Activated CD4-positive, alpha-beta T cell treated with anti-CD3 and anti-CD28 coated beads, Interleukin-2, amount 10 ng/mL, durations not matched to agents 7 days and 5 days (primary cell): ENCODE results near the gene STMN1. TPM values are rescaled to one million over a fixed set of nuclear protein-coding genes. Genes with fewer than 3 reads are reported as not detected.

ENCODE experiments used
- CTCF ChIA-PET: fragments of 350-600 bp; sonication (Branson Sonifier 250); formaldehyde crosslinking; loops from one replicate; lab custom pipeline; 2021; ENCODE audit warnings: antibody characterized with exemption; lab: Charles Lee
- POLR2A ChIA-PET: fragments of 350-600 bp; sonication (Branson Sonifier 250); formaldehyde crosslinking; loops from one replicate; lab custom pipeline; 2021; ENCODE audit warnings: antibody characterized with exemption; lab: Charles Lee
- DNase-seq: peaks from one replicate; pipeline ENCODE4 v3.0.0-alpha.2; 2020
- H3K27ac Mint-ChIP-seq: one replicate; pipeline ENCODE4 v1.8.0; 2021; ENCODE audit warnings: mild to moderate bottlenecking, moderate library complexity, mixed read lengths
- H3K27me3 Mint-ChIP-seq: one replicate; pipeline ENCODE4 v1.8.0; 2021; ENCODE audit warnings: mixed read lengths
- H3K36me3 Mint-ChIP-seq: one replicate; pipeline ENCODE4 v1.8.0; 2021; ENCODE audit warnings: low read depth, mixed read lengths
- H3K4me1 Mint-ChIP-seq: one replicate; pipeline ENCODE4 v1.8.0; 2021; ENCODE audit warnings: mixed read lengths
- H3K4me3 Mint-ChIP-seq: one replicate; pipeline ENCODE4 v1.8.0; 2021; ENCODE audit warnings: mild to moderate bottlenecking, moderate library complexity, mixed read lengths
- H3K9me3 Mint-ChIP-seq: one replicate; pipeline ENCODE4 v1.8.0; 2021; ENCODE audit warnings: mixed read lengths
- total RNA-seq, 2 experiments: library from RNA; stranded (reverse); gene quantifications; one replicate each; pipeline ENCODE4 v1.2.3, GENCODE V29; 2021

Gene STMN1
- total RNA-seq, 2 experiments from 2014 or later = 800 to 1,022 TPM

- POLR2A ChIA-PET = no interaction called here
- no peak for DNase-seq
- CTCF ChIA-PET = interaction anchor here (2.3 kb wide), 1 partner anchor 10 kb away, joined by 19 read pairs; no protein-coding TSS in a partner anchor
- Mint-ChIP-seq H3K27ac (no peak overlapping the region), H3K4me1 (no peaks in the 10 kb centered on the region), H3K9me3 (no peaks in the 10 kb centered on the region), H3K36me3 (no peaks in the 10 kb centered on the region), H3K27me3 (no peaks in the 10 kb centered on the region), H3K4me3 (no peak overlapping the region)
Measured at GRCh38 chr1:25885602-25886001, 20.6 kb downstream of the STMN1 start.

GRCh38 chr1:25881266-25881665 is 25.0 kb downstream of the STMN1 start:
- no peaks in the 10 kb centered on the region for H3K4me1 Mint-ChIP-seq
- CTCF ChIA-PET = interaction anchor here (0.9 to 4.8 kb wide), 3 partner anchors 15 to 238 kb away, joined by 3 to 19 read pairs (median 4); no protein-coding TSS in a partner anchor
- no peak for DNase-seq
- H3K9me3 Mint-ChIP-seq = no peaks in the 10 kb centered on the region
- no peaks in the 10 kb centered on the region for H3K36me3 Mint-ChIP-seq
- H3K27me3 Mint-ChIP-seq = peaks cover 10% of the 10 kb centered on the region
- POLR2A ChIA-PET = no interaction called here
- no peak overlapping the region for H3K4me3 Mint-ChIP-seq
- no peak overlapping the region for H3K27ac Mint-ChIP-seq

GRCh38 chr1:25880518-25880917 is 25.7 kb downstream of the STMN1 start:
- H3K9me3 Mint-ChIP-seq = no peaks in the 10 kb centered on the region
- H3K4me1 Mint-ChIP-seq = peaks cover 2% of the 10 kb centered on the region
- peaks cover 15% of the 10 kb centered on the region for H3K27me3 Mint-ChIP-seq
- CTCF ChIA-PET = interaction anchor here (0.6 to 4.8 kb wide), 2 partner anchors 15 to 198 kb away, joined by 3 to 19 read pairs; no protein-coding TSS in a partner anchor
- DNase-seq = no peak
- H3K4me3 Mint-ChIP-seq = no peak overlapping the region
- POLR2A ChIA-PET = no interaction called here
- no peaks in the 10 kb centered on the region for H3K36me3 Mint-ChIP-seq
- no peak overlapping the region for H3K27ac Mint-ChIP-seq

GRCh38 chr1:25879675-25880074 is 26.5 kb downstream of the STMN1 start:
- POLR2A ChIA-PET = no interaction called here
- Mint-ChIP-seq H3K27ac (no peak overlapping the region), H3K9me3 (no peaks in the 10 kb centered on the region), H3K4me1 (peaks cover 8% of the 10 kb centered on the region), H3K27me3 (peaks cover 20% of the 10 kb centered on the region), H3K36me3 (no peaks in the 10 kb centered on the region), H3K4me3 (no peak overlapping the region)
- DNase-seq = no peak
- CTCF ChIA-PET = interaction anchor here (0.6 to 4.8 kb wide), 2 partner anchors 16 to 197 kb away, joined by 3 to 19 read pairs; no protein-coding TSS in a partner anchor

- Mint-ChIP-seq H3K36me3 (no peaks in the 10 kb centered on the region), H3K27me3 (peaks cover 20% of the 10 kb centered on the region), H3K9me3 (no peaks in the 10 kb centered on the region), H3K27ac (no peak overlapping the region), H3K4me1 (peaks cover 8% of the 10 kb centered on the region), H3K4me3 (no peak overlapping the region)
- DNase-seq = no peak
- CTCF ChIA-PET = interaction anchor here (1.2 to 4.8 kb wide), 2 partner anchors 17 to 66 kb away, joined by 3 to 19 read pairs; no protein-coding TSS in a partner anchor
- POLR2A ChIA-PET = no interaction called here
Measured at GRCh38 chr1:25878690-25879089, 27.5 kb downstream of the STMN1 start.

- CTCF ChIA-PET = interaction anchor here (1.0 kb wide), 1 partner anchor 9 kb away, joined by 3 read pairs; no protein-coding TSS in a partner anchor
- Mint-ChIP-seq H3K27ac (no peak overlapping the region), H3K4me3 (no peak overlapping the region), H3K36me3 (no peaks in the 10 kb centered on the region), H3K9me3 (no peaks in the 10 kb centered on the region), H3K4me1 (peaks cover 8% of the 10 kb centered on the region), H3K27me3 (peaks cover 20% of the 10 kb centered on the region)
- no peak for DNase-seq
- POLR2A ChIA-PET = no interaction called here
Measured at GRCh38 chr1:25877155-25877554, 29.1 kb downstream of the STMN1 start.

GRCh38 chr1:25876693-25877077 is 29.5 kb downstream of the STMN1 start:
- Mint-ChIP-seq H3K4me1 (peaks cover 8% of the 10 kb centered on the region), H3K27ac (no peak overlapping the region), H3K27me3 (peaks cover 20% of the 10 kb centered on the region), H3K9me3 (no peaks in the 10 kb centered on the region), H3K4me3 (no peak overlapping the region), H3K36me3 (no peaks in the 10 kb centered on the region)
- POLR2A ChIA-PET = interaction anchor here (0.6 kb wide), 1 partner anchor 293 kb away, joined by 6 read pairs; no protein-coding TSS in a partner anchor
- DNase-seq = no peak
- CTCF ChIA-PET = no interaction called here

GRCh38 chr1:25875856-25876692 is 30.1 kb downstream of the STMN1 start:
- Mint-ChIP-seq H3K36me3 (no peaks in the 10 kb centered on the region), H3K4me3 (peak overlapping the region; percentile 68), H3K4me1 (peaks cover 8% of the 10 kb centered on the region), H3K27ac (no peak overlapping the region), H3K9me3 (no peaks in the 10 kb centered on the region), H3K27me3 (peaks cover 20% of the 10 kb centered on the region)
- CTCF ChIA-PET = interaction anchor here (1.6 to 2.0 kb wide), 3 partner anchors 14 to 28 kb away, joined by 3 to 5 read pairs (median 4); no protein-coding TSS in a partner anchor
- POLR2A ChIA-PET = interaction anchor here (0.6 kb wide), 1 partner anchor 293 kb away, joined by 6 read pairs; no protein-coding TSS in a partner anchor
- DNase-seq = no peak

- Mint-ChIP-seq H3K9me3 (no peaks in the 10 kb centered on the region), H3K4me1 (peaks cover 8% of the 10 kb centered on the region), H3K36me3 (no peaks in the 10 kb centered on the region), H3K27ac (peak within 1 kb of the TSS; percentile 36), H3K27me3 (peaks cover 20% of the 10 kb centered on the region), H3K4me3 (peak within 1 kb of the TSS; percentile 75)
- peak; percentile 54 for DNase-seq
- CTCF ChIA-PET = interaction anchor here (0.8 to 2.0 kb wide), 5 partner anchors 9 to 115 kb away, joined by 3 to 5 read pairs (median 3); no protein-coding TSS in a partner anchor
- POLR2A ChIA-PET = no interaction called here
Measured at GRCh38 chr1:25875154-25875855, 30.9 kb downstream of the STMN1 start, which contains the start of gene PAQR7. TSS of gene PAQR7 (minus strand) at chr1:25875708. CDS start at chr1:25863839, 11,869 bp downstream.

GRCh38 chr1:25874635-25875153 is 31.5 kb downstream of the STMN1 start:
- peaks cover 8% of the 10 kb centered on the region for H3K4me1 Mint-ChIP-seq
- H3K9me3 Mint-ChIP-seq = no peaks in the 10 kb centered on the region
- H3K36me3 Mint-ChIP-seq = no peaks in the 10 kb centered on the region
- ChIA-PET POLR2A (no interaction called here), CTCF (interaction anchor here (0.6 to 2.0 kb wide), 6 partner anchors 10 to 116 kb away, joined by 3 to 5 read pairs (median 3); no protein-coding TSS in a partner anchor)
- peaks cover 20% of the 10 kb centered on the region for H3K27me3 Mint-ChIP-seq
- peak overlapping the region; percentile 36 for H3K27ac Mint-ChIP-seq
- H3K4me3 Mint-ChIP-seq = peak overlapping the region; percentile 75
- no peak for DNase-seq

GRCh38 chr1:25874209-25874608 is 32.0 kb downstream of the STMN1 start:
- DNase-seq = no peak
- Mint-ChIP-seq H3K9me3 (no peaks in the 10 kb centered on the region), H3K4me3 (peak overlapping the region; percentile 75), H3K27me3 (peaks cover 20% of the 10 kb centered on the region), H3K36me3 (no peaks in the 10 kb centered on the region), H3K4me1 (peaks cover 8% of the 10 kb centered on the region), H3K27ac (no peak overlapping the region)
- POLR2A ChIA-PET = no interaction called here
- CTCF ChIA-PET = interaction anchor here (0.6 to 2.0 kb wide), 5 partner anchors 21 to 123 kb away, joined by 3 to 5 read pairs (median 3); partner anchors contain the start of gene PAFAH2

- peaks cover 8% of the 10 kb centered on the region for H3K4me1 Mint-ChIP-seq
Measured at GRCh38 chr1:25873120-25873519, 33.1 kb downstream of the STMN1 start.

More at GRCh38 chr1:25873120-25873519, 33.1 kb downstream of the STMN1 start:
- no peak overlapping the region for H3K27ac Mint-ChIP-seq
- no peaks in the 10 kb centered on the region for H3K9me3 Mint-ChIP-seq
- peaks cover 20% of the 10 kb centered on the region for H3K27me3 Mint-ChIP-seq
- no peaks in the 10 kb centered on the region for H3K36me3 Mint-ChIP-seq
- no peak for DNase-seq
- no peak overlapping the region for H3K4me3 Mint-ChIP-seq
- ChIA-PET CTCF (interaction anchor here (1.7 kb wide), 1 partner anchor 22 kb away, joined by 5 read pairs; no protein-coding TSS in a partner anchor), POLR2A (no interaction called here)
